Left lung (tissue), 10 donors: ENCODE measurements around the gene SETD7. TPM values are rescaled to one million over a fixed set of nuclear protein-coding genes. Genes with fewer than 3 reads are reported as not detected.

ENCODE experiments used
- ATAC-seq: fragments of 200-7000 bp; cut with Tn5 transposase; one replicate; pipeline ENCODE4 v1.9.1; 2020; ENCODE audit warnings: moderate library complexity
- DNase-seq, 4 donors: peaks; one replicate each; pipeline ENCODE4 v3.0.0-alpha.2; 2013 to 2020
- H3K27ac ChIP-seq, 2 donors: fragments of 200-600 bp; sonication (generic) in 1 of 2; one replicate each; pipeline versions ENCODE4 v1.5.0 to v1.8.0; 2020 to 2021
- H3K27me3 ChIP-seq, 2 donors: fragments of 200-600 bp; sonication (generic) in 1 of 2; one replicate each; pipeline versions ENCODE4 v1.5.0 to v1.8.0; 2020 to 2021
- H3K36me3 ChIP-seq, 2 donors: fragments of 200-600 bp; sonication (generic) in 1 of 2; one replicate each; pipeline versions ENCODE4 v1.5.0 to v1.8.0; 2020 to 2021
- H3K4me1 ChIP-seq, 2 donors: fragments of 200-600 bp; one replicate each; pipeline ENCODE4 v1.8.0; 2021
- H3K4me3 ChIP-seq, 2 donors: fragments of 200-600 bp; sonication (generic) in 1 of 2; one replicate each; pipeline versions ENCODE4 v1.5.0 to v1.8.0; 2020 to 2021; ENCODE audit warnings: mild to moderate bottlenecking in 1 of 2
- H3K9me3 ChIP-seq, 2 donors: fragments of 200-600 bp; sonication (generic) in 1 of 2; one replicate each; pipeline versions ENCODE4 v1.5.0 to v1.8.0; 2020 to 2021
- CTCF ChIP-seq, 2 donors: fragments of 200-600 bp; sonication (generic) in 1 of 2; IDR thresholded peaks; one replicate each; pipeline versions ENCODE4 v1.5.0 to v1.8.0; 2021; ENCODE audit warnings: antibody characterized with exemption in 2 of 2
- intact Hi-C, 2 donors: fragments of 100-400 bp; cut with DNase I; formaldehyde crosslinking; loops; one replicate each; pipeline versions ENCODE4 v1.11.2 to v1.14.2; 2022
- polyA plus RNA-seq, 6 donors: library from polyadenylated mRNA; unstranded; fragments of 120-200 nt; gene quantifications; one replicate each; pipeline ENCODE4 v1.2.1, GENCODE V29; 2013; ENCODE audit not compliant: insufficient read length in 6 of 6
- total RNA-seq, 2 donors: library from RNA; stranded (reverse); fragmentation: NEBNext Ultra II Directional; extraction: Animal tissue kit (Norgen Biotek cat#: 25700); gene quantifications; one replicate each; pipeline ENCODE4 v1.2.1, GENCODE V29; 2021
- donor health status: DM: no; HTN: yes; CAD: no.
- donor health status: DM: no; HTN: no; CAD: no.

SETD7 gene
- total and polyA plus RNA-seq, 8 donors = 17.2 to 51.7 (median 19.5) TPM

- no peaks in the 10 kb centered on the region for H3K27me3 ChIP-seq
- DNase-seq (no peak), ATAC-seq (no peak)
- intact Hi-C loops = no loop called here
- no peak overlapping the region for H3K4me3 ChIP-seq
- no peak for TF ChIP-seq CTCF (IDR thresholded peaks at IDR 0.05)
- H3K27ac ChIP-seq = no peak overlapping the region
- no peaks in the 10 kb centered on the region for H3K36me3 ChIP-seq
- no peaks in the 10 kb centered on the region for H3K9me3 ChIP-seq
- no peaks in the 10 kb centered on the region for H3K4me1 ChIP-seq
These were observed 29.5 kb upstream of the SETD7 start for GRCh38 chr4:139585473-139585872.

GRCh38 chr4:139584784-139585183, 28.8 kb upstream of the SETD7 start:
- intact Hi-C loops = no loop called here
- Histone ChIP-seq H3K36me3 (no peaks in the 10 kb centered on the region), H3K4me1 (no peaks in the 10 kb centered on the region), H3K27me3 (no peaks in the 10 kb centered on the region), H3K4me3 (no peak overlapping the region), H3K9me3 (no peaks in the 10 kb centered on the region), H3K27ac (no peak overlapping the region)
- no peak for DNase-seq
- no peak for ATAC-seq
- no peak for TF ChIP-seq CTCF (IDR thresholded peaks at IDR 0.05)

GRCh38 chr4:139584013-139584412, 28.0 kb upstream of the SETD7 start:
- Histone ChIP-seq H3K4me1 (no peaks in the 10 kb centered on the region), H3K27ac (no peak overlapping the region), H3K27me3 (no peaks in the 10 kb centered on the region), H3K4me3 (no peak overlapping the region), H3K9me3 (no peaks in the 10 kb centered on the region), H3K36me3 (no peaks in the 10 kb centered on the region)
- intact Hi-C loops = no loop called here
- ATAC-seq (no peak), DNase-seq (no peak)
- no peak for TF ChIP-seq CTCF (IDR thresholded peaks at IDR 0.05)

GRCh38 chr4:139582044-139582443, 26.0 kb upstream of the SETD7 start:
- no peaks in the 10 kb centered on the region for H3K9me3 ChIP-seq
- H3K4me1 ChIP-seq = no peaks in the 10 kb centered on the region
- H3K4me3 ChIP-seq = no peak overlapping the region
- H3K36me3 ChIP-seq = no peaks in the 10 kb centered on the region
- intact Hi-C loops = no loop called here
- no peak overlapping the region for H3K27ac ChIP-seq
- H3K27me3 ChIP-seq = no peaks in the 10 kb centered on the region
- DNase-seq = no peak
- ATAC-seq = no peak
- no peak for TF ChIP-seq CTCF (IDR thresholded peaks at IDR 0.05)

GRCh38 chr4:139581096-139581495, 25.1 kb upstream of the SETD7 start:
- no peak overlapping the region for H3K27ac ChIP-seq
- intact Hi-C loops = no loop called here

More at GRCh38 chr4:139581096-139581495, 25.1 kb upstream of the SETD7 start:
- no peaks in the 10 kb centered on the region for H3K36me3 ChIP-seq
- TF ChIP-seq CTCF (IDR thresholded peaks at IDR 0.05) = no peak
- H3K4me3 ChIP-seq = no peak overlapping the region
- H3K9me3 ChIP-seq = no peaks in the 10 kb centered on the region
- ATAC-seq (no peak), DNase-seq (no peak)
- no peaks in the 10 kb centered on the region for H3K4me1 ChIP-seq
- no peaks in the 10 kb centered on the region for H3K27me3 ChIP-seq
